Hepatocyte (in vitro differentiated cells): Measurements from ENCODE around the gene RGS6.

Source experiments
- CTCF ChIP-seq: fragments of 200-600 bp; sonication (generic); IDR thresholded peaks from 2 replicates; pipeline ENCODE4 v1.5.1; 2016; ENCODE audit warnings: antibody characterized with exemption, mild to moderate bottlenecking; ENCODE audit not compliant: poor library complexity
- EZH2 ChIP-seq: fragments of 200-600 bp; sonication (generic); IDR thresholded peaks from 2 replicates; pipeline ENCODE4 v1.6.1; 2016; ENCODE audit warnings: antibody characterized with exemption, mild to moderate bottlenecking, borderline replicate concordance
- EZH2phosphoT487 ChIP-seq: fragments of 200-600 bp; sonication (generic); IDR thresholded peaks from one replicate; pipeline ENCODE4 v1.6.1; 2018; ENCODE audit warnings: antibody characterized with exemption, mild to moderate bottlenecking, low read depth, moderate library complexity; ENCODE audit not compliant: unreplicated experiment, severe bottlenecking

- TF ChIP-seq CTCF (no peak), EZH2 (no peak), EZH2phosphoT487 (no peak)
These were observed 618.3 kb downstream of the RGS6 start for GRCh38 chr14:72550513-72550912.
